GM12878 (cell line): ENCODE measurements around the gene ATOSB. TPM values are rescaled to one million over a fixed set of nuclear protein-coding genes. Genes with fewer than 3 reads are reported as not detected.

Experiments
- ATAC-seq: fragments of 200-7000 bp; cut with Tn5 transposase; 3 replicates; pipeline ENCODE4 v1.9.1; 2020; ENCODE audit warnings: mild to moderate bottlenecking, moderate library complexity
- BruUV-seq: library from RNA; stranded (reverse); fragments of 400-500 nt; replicated peaks from 2 replicates; lab custom pipeline; 2021; lab: Mats Ljungman, UMichigan
- CTCF ChIA-PET: fragments of 300-600 bp; sonication (Branson Sonifier 250); formaldehyde crosslinking; extraction: SDS; loops from one replicate; lab custom pipeline; 2021; ENCODE audit warnings: inconsistent platforms; lab: Yijun Ruan, JAX
- POLR2A ChIA-PET: fragments of 350-600 bp; formaldehyde crosslinking; extraction: SDS; loops from one replicate; lab custom pipeline; 2021; ENCODE audit warnings: inconsistent platforms; lab: Charles Lee
- RAD21 ChIA-PET: fragments of 300-600 bp; sonication (Branson Sonifier 250); formaldehyde crosslinking; loops from one replicate; lab custom pipeline; 2023; ENCODE audit warnings: antibody characterized with exemption; ENCODE audit not compliant: unreplicated experiment; lab: Charles Lee
- SMC1A ChIA-PET: fragments of 300-600 bp; sonication (Branson Sonifier 250); formaldehyde crosslinking; loops from one replicate; lab custom pipeline; 2023; ENCODE audit not compliant: unreplicated experiment, uncharacterized antibody; lab: Charles Lee
- DNase-seq: peaks from one replicate; pipeline ENCODE4 v3.0.0-alpha.2; 2011; ENCODE audit warnings: low read depth, low spot score
- FAIRE-seq: peaks from 3 replicates; lab custom pipeline; 2011; peaks lifted over from hg19 to GRCh38; lab: Jason Lieb, UNC
- H2AFZ ChIP-seq: 2 replicates; pipeline ENCODE4 v1.6.0; 2011; ENCODE audit warnings: low read depth, low read length, control low read depth; ENCODE audit not compliant: control insufficient read depth
- H3K27ac ChIP-seq: 2 replicates; pipeline ENCODE4 v1.5.1; 2011; ENCODE audit warnings: control low read depth; ENCODE audit not compliant: control insufficient read depth, insufficient read depth
- H3K27me3 ChIP-seq, 2 experiments: replicated peaks in 1 of 2; 2 replicates each; pipeline versions ENCODE4 v1.6.0 to v1.6.1; 2011; ENCODE audit warnings: low read length in 1 of 2; ENCODE audit not compliant: control insufficient read depth in 2 of 2, insufficient read depth in 2 of 2
- H3K36me3 ChIP-seq, 2 experiments: 2 replicates each; pipeline ENCODE4 v1.5.1; 2011; ENCODE audit warnings: low read length in 1 of 2; ENCODE audit not compliant: control insufficient read depth in 2 of 2, insufficient read depth in 2 of 2
- H3K4me1 ChIP-seq: 2 replicates; pipeline ENCODE4 v1.6.1; 2011; ENCODE audit warnings: mild to moderate bottlenecking, low read length, moderate library complexity, mixed read lengths; ENCODE audit not compliant: control insufficient read depth, insufficient read depth
- H3K4me2 ChIP-seq: 2 replicates; pipeline ENCODE4 v1.6.0; 2011; ENCODE audit warnings: control low read depth; ENCODE audit not compliant: control insufficient read depth, insufficient read depth
- H3K4me3 ChIP-seq: fragments of 200-600 bp; sonication (generic); 2 replicates; pipeline ENCODE4 v1.5.1; 2016
- H3K79me2 ChIP-seq: 2 replicates; pipeline ENCODE4 v1.6.0; 2011; ENCODE audit warnings: low read length; ENCODE audit not compliant: control insufficient read depth, insufficient read depth
- H3K9ac ChIP-seq: 2 replicates; pipeline ENCODE4 v1.8.0; 2011; ENCODE audit warnings: low read length, control low read depth, mixed read lengths; ENCODE audit not compliant: control insufficient read depth, insufficient read depth
- H3K9me3 ChIP-seq: replicated peaks from 3 replicates; pipeline ENCODE4 v1.5.1; 2011; ENCODE audit warnings: mild to moderate bottlenecking, low read length; ENCODE audit not compliant: control insufficient read depth, insufficient read depth
- H4K20me1 ChIP-seq: 2 replicates; pipeline ENCODE4 v1.6.0; 2011; ENCODE audit not compliant: control insufficient read depth, insufficient read depth
- BMI1 ChIP-seq: fragments of 450-650 bp; IDR thresholded peaks from 2 replicates; pipeline ENCODE4 v1.6.1; 2016; ENCODE audit warnings: mild to moderate bottlenecking, moderate library complexity, borderline replicate concordance
- CEBPB ChIP-seq, 2 experiments: fragments of 150-350 bp in 1 of 2; IDR thresholded peaks; 2 replicates each; pipeline ENCODE4 v1.6.1; 2012 to 2014; ENCODE audit warnings: low read depth in 2 of 2, low read length in 2 of 2, borderline replicate concordance in 1 of 2, inconsistent platforms in 1 of 2
- CREM ChIP-seq: IDR thresholded peaks from 2 replicates; pipeline ENCODE4 v1.6.1; 2014; ENCODE audit warnings: antibody characterized with exemption, low read depth
- EP300 ChIP-seq, 2 experiments: fragments of 150-350 bp in 1 of 2; IDR thresholded peaks; 2 replicates each; pipeline ENCODE4 v1.6.1; 2011 to 2012; ENCODE audit warnings: low read depth in 2 of 2, low read length in 2 of 2, borderline replicate concordance in 1 of 2, improper control_type of control experiment in 1 of 2, inconsistent platforms in 1 of 2; ENCODE audit not compliant: control insufficient read depth in 1 of 2
- KAT2A ChIP-seq: conservative IDR thresholded peaks from 2 replicates; pipeline ENCODE4 v1.6.1; 2011; ENCODE audit warnings: low read depth, low read length; ENCODE audit not compliant: control insufficient read depth
- NFXL1 ChIP-seq: fragments of 450-650 bp; IDR thresholded peaks from 2 replicates; pipeline ENCODE4 v1.6.1; 2017; ENCODE audit warnings: antibody characterized with exemption, mild to moderate bottlenecking, borderline replicate concordance
- NRF1 ChIP-seq: conservative IDR thresholded peaks from 2 replicates; pipeline ENCODE4 v1.6.1; 2011; ENCODE audit warnings: mild to moderate bottlenecking, low read depth, low read length, improper control_type of control experiment
- POU2F2 ChIP-seq: IDR thresholded peaks from 3 replicates; pipeline ENCODE4 v1.6.1; 2011; ENCODE audit warnings: low read depth, mild to moderate bottlenecking, low read length, borderline replicate concordance
- STAT1 ChIP-seq: fragments of 450-650 bp; conservative IDR thresholded peaks from 2 replicates; pipeline ENCODE4 v1.6.1; 2014; ENCODE audit warnings: antibody characterized with exemption, mild to moderate bottlenecking
- YBX1 ChIP-seq: fragments of 450-650 bp; IDR thresholded peaks from 2 replicates; pipeline ENCODE4 v1.6.1; 2016; ENCODE audit warnings: antibody characterized with exemption
- WGBS: methylation state at CpG from one replicate; pipeline ENCODE4 v1.1.6; 2016; ENCODE audit warnings: low lambda C conversion rate; ENCODE audit not compliant: insufficient replicate concordance, insufficient coverage; ENCODE audit errors: missing lambda C conversion rate; 5-methylcytosine and 5-hydroxymethylcytosine counted together
- in situ Hi-C: fragments of 300-500 bp; cut with MboI; formaldehyde crosslinking; loops from 9 replicates; pipeline ENCODE4 v1.14.3; 2018; ENCODE audit warnings: mixed read lengths
- intact Hi-C: fragments of 100-400 bp; cut with micrococcal nuclease; formaldehyde crosslinking; loops from one replicate; pipeline ENCODE4 v1.14.2; 2022; ENCODE audit not compliant: unreplicated experiment
- polyA plus RNA-seq, 11 experiments: library from polyadenylated mRNA; depleted of rRNA in 4 of 11; unstranded in 6 of 11; stranded (reverse) in 5 of 11; fragments of >200 nt; fragmentation: Nextera tagmentation in 4 of 11; fragmentation: Illumina TruSeq in 1 of 11; extraction: Ambion mirVana in 4 of 11; extraction: Trizol in 1 of 11; gene quantifications; 1 replicate in 1 of 11; 2 replicates in 10 of 11; pipeline versions ENCODE4 v1.2.1 to v1.2.3, GENCODE V29; 2011 to 2016; ENCODE audit warnings: inconsistent platforms in 2 of 11, missing spikeins in 2 of 11, low read depth in 1 of 11
- total RNA-seq, 4 experiments: library from RNA; depleted of rRNA in 3 of 4; stranded (reverse); fragments of >200 nt in 3 of 4; fragmentation: Illumina TruSeq in 1 of 4; extraction: Trizol in 1 of 4; gene quantifications; 2 replicates each; pipeline versions ENCODE4 v1.2.1 to v1.2.3, GENCODE V29; 2013 to 2021
- TF ChIP-seq, protein P1 (sequence below): fragments of 450-650 bp; formaldehyde crosslinking; IDR thresholded peaks from 2 replicates; pipeline ENCODE4 v1.5.0; 2022; ENCODE audit warnings: mild to moderate bottlenecking, missing genetic modification characterization
- TF ChIP-seq, protein P2 (sequence below): IDR thresholded peaks from 2 replicates; pipeline ENCODE4 v1.6.1; 2012; ENCODE audit warnings: low read depth, low read length, improper control_type of control experiment

ATOSB gene
- total and polyA plus RNA-seq, 10 of the 15 experiments (the other 5 are each of a cell fraction or from before 2014, with no cell fraction given), result 0.60 to 5.4 (median 2.5) TPM

GRCh38 chr9:35108946-35109575 lies 6.6 kb downstream of the ATOSB start:
- 51% methylated on average over 8 of the region's 8 CpGs for WGBS
- no TSS peak for BruUV-seq
- H3K27me3 ChIP-seq, result no peaks in the 10 kb centered on the region
- no peak overlapping the region for H2AFZ ChIP-seq
- H3K27ac ChIP-seq, result no peak overlapping the region
- no peaks in the 10 kb centered on the region for H3K79me2 ChIP-seq
- POLR2A ChIA-PET, result no interaction called here
- RAD21 ChIA-PET, result no interaction called here
- DNase-seq (no peak), ATAC-seq (no peak), FAIRE-seq (no peak)
- H3K4me3 ChIP-seq, result no peak overlapping the region
- SMC1A ChIA-PET, result interaction anchor here (1.3 kb wide), 1 partner anchor 12 kb away, joined by 3 read pairs; the partner anchor contains the start of gene PIGO
- TF ChIP-seq KAT2A, result no peak
- TF ChIP-seq NRF1, result no peak
- no peak for TF ChIP-seq CEBPB (IDR thresholded peaks at IDR 0.05; ENCODE audit: borderline replicate concordance in 1 of 2, low read depth in 2 of 2, low read length in 2 of 2)
- TF ChIP-seq EP300 (IDR thresholded peaks at IDR 0.05; ENCODE audit: borderline replicate concordance in 1 of 2, control insufficient read depth in 1 of 2, low read depth in 2 of 2, low read length in 2 of 2), result no peak
- peaks cover 2% of the 10 kb centered on the region in 2 experiments; a peak in 3 of 4 replicates for H3K36me3 ChIP-seq
- H3K4me1 ChIP-seq, result peaks cover 13% of the 10 kb centered on the region
- H3K9me3 ChIP-seq, result no peaks in the 10 kb centered on the region
- H3K9ac ChIP-seq, result no peak overlapping the region
- no peaks in the 10 kb centered on the region for H4K20me1 ChIP-seq
- H3K4me2 ChIP-seq, result no peak overlapping the region
- in situ Hi-C loops (loop anchor here (10.0 kb wide), 2 partner anchors 626 to 706 kb away; partner anchors contain the start of genes CREB3, HINT2, SPAG8 and TLN1), intact Hi-C loops (no loop called here)
- CTCF ChIA-PET, result interaction anchor here (1.8 kb wide), 1 partner anchor 12 kb away, joined by 7 read pairs; the partner anchor contains the start of gene PIGO

DNA sequence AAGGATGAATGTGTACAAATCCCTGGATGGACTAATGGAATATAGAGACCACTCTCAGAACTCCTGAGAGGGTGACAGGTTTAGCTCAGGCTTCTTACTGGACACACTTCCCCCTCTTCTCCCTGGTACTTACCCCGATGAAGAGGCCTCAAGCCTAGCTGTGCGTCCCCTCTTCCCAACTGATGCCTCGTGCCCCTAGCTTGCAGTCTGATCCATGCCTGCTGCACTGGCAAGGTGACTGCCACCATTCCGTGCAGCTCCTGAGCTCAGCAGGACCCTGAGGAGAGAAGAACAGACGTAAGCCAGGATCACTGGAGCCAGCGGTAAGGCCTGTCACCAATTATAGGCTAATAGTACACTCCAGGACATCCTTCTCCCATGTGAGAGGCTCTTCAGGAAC lies 7.2 kb downstream of the ATOSB start:
- Histone ChIP-seq H3K4me3 (no peak overlapping the region), H4K20me1 (no peaks in the 10 kb centered on the region), H3K27ac (no peak overlapping the region), H3K4me2 (no peak overlapping the region), H3K36me3 (peaks cover 2% of the 10 kb centered on the region in 2 experiments; a peak in 3 of 4 replicates), H3K9ac (no peak overlapping the region), H3K9me3 (no peaks in the 10 kb centered on the region), H2AFZ (no peak overlapping the region), H3K79me2 (no peaks in the 10 kb centered on the region), H3K4me1 (peaks cover 10% of the 10 kb centered on the region), H3K27me3 (no peaks in the 10 kb centered on the region)
- FAIRE-seq (no peak), DNase-seq (no peak), ATAC-seq (no peak)
- ChIA-PET RAD21 (no interaction called here), SMC1A (interaction anchor here (1.3 kb wide), 1 partner anchor 12 kb away, joined by 3 read pairs; the partner anchor contains the start of gene PIGO), CTCF (interaction anchor here (1.8 kb wide), 1 partner anchor 11 kb away, joined by 7 read pairs; the partner anchor contains the start of gene PIGO), POLR2A (no interaction called here)
- WGBS, result 48% methylated on average over 6 of the region's 6 CpGs
- intact Hi-C loops (no loop called here), in situ Hi-C loops (loop anchor here (10.0 kb wide), 2 partner anchors 626 to 706 kb away; partner anchors contain the start of genes CREB3, HINT2, SPAG8 and TLN1)
- BruUV-seq, result no TSS peak
- TF ChIP-seq BMI1 (no peak), POU2F2 (no peak), NFXL1 (no peak), STAT1 (no peak), CREM (no peak), YBX1 (no peak)
- TF ChIP-seq, protein P1, sequence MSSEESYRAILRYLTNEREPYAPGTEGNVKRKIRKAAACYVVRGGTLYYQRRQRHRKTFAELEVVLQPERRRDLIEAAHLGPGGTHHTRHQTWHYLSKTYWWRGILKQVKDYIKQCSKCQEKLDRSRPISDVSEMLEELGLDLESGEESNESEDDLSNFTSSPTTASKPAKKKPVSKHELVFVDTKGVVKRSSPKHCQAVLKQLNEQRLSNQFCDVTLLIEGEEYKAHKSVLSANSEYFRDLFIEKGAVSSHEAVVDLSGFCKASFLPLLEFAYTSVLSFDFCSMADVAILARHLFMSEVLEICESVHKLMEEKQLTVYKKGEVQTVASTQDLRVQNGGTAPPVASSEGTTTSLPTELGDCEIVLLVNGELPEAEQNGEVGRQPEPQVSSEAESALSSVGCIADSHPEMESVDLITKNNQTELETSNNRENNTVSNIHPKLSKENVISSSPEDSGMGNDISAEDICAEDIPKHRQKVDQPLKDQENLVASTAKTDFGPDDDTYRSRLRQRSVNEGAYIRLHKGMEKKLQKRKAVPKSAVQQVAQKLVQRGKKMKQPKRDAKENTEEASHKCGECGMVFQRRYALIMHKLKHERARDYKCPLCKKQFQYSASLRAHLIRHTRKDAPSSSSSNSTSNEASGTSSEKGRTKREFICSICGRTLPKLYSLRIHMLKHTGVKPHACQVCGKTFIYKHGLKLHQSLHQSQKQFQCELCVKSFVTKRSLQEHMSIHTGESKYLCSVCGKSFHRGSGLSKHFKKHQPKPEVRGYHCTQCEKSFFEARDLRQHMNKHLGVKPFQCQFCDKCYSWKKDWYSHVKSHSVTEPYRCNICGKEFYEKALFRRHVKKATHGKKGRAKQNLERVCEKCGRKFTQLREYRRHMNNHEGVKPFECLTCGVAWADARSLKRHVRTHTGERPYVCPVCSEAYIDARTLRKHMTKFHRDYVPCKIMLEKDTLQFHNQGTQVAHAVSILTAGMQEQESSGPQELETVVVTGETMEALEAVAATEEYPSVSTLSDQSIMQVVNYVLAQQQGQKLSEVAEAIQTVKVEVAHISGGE, result no peak
- TF ChIP-seq, protein P2, sequence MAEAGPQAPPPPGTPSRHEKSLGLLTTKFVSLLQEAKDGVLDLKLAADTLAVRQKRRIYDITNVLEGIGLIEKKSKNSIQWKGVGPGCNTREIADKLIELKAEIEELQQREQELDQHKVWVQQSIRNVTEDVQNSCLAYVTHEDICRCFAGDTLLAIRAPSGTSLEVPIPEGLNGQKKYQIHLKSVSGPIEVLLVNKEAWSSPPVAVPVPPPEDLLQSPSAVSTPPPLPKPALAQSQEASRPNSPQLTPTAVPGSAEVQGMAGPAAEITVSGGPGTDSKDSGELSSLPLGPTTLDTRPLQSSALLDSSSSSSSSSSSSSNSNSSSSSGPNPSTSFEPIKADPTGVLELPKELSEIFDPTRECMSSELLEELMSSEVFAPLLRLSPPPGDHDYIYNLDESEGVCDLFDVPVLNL, result no peak
